Osteoblast (primary cell): ENCODE data around the gene SLC26A2. TPM values are rescaled to one million over a fixed set of nuclear protein-coding genes. Genes with fewer than 3 reads are reported as not detected.

Source experiments
- DNase-seq: peaks from one replicate; pipeline ENCODE4 v3.0.0; 2011; ENCODE audit warnings: low spot score, mixed read lengths; ENCODE audit not compliant: insufficient read length; ENCODE audit errors: missing footprints
- H2AFZ ChIP-seq: 2 replicates; pipeline ENCODE4 v1.6.0; 2011; ENCODE audit warnings: mild to moderate bottlenecking, low read length
- H3K27ac ChIP-seq: 2 replicates; pipeline ENCODE4 v1.5.1; 2011; ENCODE audit warnings: mild to moderate bottlenecking, low read depth, low read length, moderate library complexity
- H3K27me3 ChIP-seq: 2 replicates; pipeline ENCODE4 v1.6.0; 2012; ENCODE audit warnings: mild to moderate bottlenecking, control low read depth, inconsistent platforms, low read length, moderate library complexity; ENCODE audit not compliant: insufficient read depth
- H3K36me3 ChIP-seq: 2 replicates; pipeline ENCODE4 v1.5.1; 2011; ENCODE audit warnings: mild to moderate bottlenecking, low read length, control low read depth, moderate library complexity; ENCODE audit not compliant: insufficient read depth
- H3K4me1 ChIP-seq: 2 replicates; pipeline ENCODE4 v1.5.1; 2011; ENCODE audit warnings: mild to moderate bottlenecking, low read length, control low read depth, moderate library complexity; ENCODE audit not compliant: insufficient read depth
- H3K4me2 ChIP-seq: 2 replicates; pipeline ENCODE4 v1.6.0; 2011; ENCODE audit warnings: mild to moderate bottlenecking, low read length; ENCODE audit not compliant: insufficient read depth
- H3K4me3 ChIP-seq: fragments of 200-600 bp; sonication (generic); 3 replicates; pipeline ENCODE4 v1.5.1; 2012; ENCODE audit warnings: mild to moderate bottlenecking, low read length, inconsistent platforms; ENCODE audit not compliant: insufficient read depth
- H3K79me2 ChIP-seq: 2 replicates; pipeline ENCODE4 v1.6.0; 2012; ENCODE audit warnings: mild to moderate bottlenecking, low read length, control low read depth, inconsistent platforms; ENCODE audit not compliant: insufficient read depth
- H3K9me3 ChIP-seq: 2 replicates; pipeline ENCODE4 v1.5.1; 2011; ENCODE audit warnings: low read depth, low read length, control low read depth
- H4K20me1 ChIP-seq: 2 replicates; pipeline ENCODE4 v1.6.0; 2012; ENCODE audit warnings: mild to moderate bottlenecking, low read length, control low read depth; ENCODE audit not compliant: insufficient read depth
- total RNA-seq: library from RNA; depleted of rRNA; stranded (reverse); fragments of >200 nt; gene quantifications from 2 replicates; pipeline ENCODE4 v1.2.3, GENCODE V29; 2012
- TF ChIP-seq, protein P1 (sequence below): IDR thresholded peaks from 2 replicates; pipeline ENCODE4 v1.5.1; 2011; ENCODE audit warnings: mild to moderate bottlenecking, low read depth, low read length, moderate library complexity; ENCODE audit errors: extremely low read depth

The SLC26A2 gene
- total RNA-seq, 1 donor: 22.1 TPM

DNA sequence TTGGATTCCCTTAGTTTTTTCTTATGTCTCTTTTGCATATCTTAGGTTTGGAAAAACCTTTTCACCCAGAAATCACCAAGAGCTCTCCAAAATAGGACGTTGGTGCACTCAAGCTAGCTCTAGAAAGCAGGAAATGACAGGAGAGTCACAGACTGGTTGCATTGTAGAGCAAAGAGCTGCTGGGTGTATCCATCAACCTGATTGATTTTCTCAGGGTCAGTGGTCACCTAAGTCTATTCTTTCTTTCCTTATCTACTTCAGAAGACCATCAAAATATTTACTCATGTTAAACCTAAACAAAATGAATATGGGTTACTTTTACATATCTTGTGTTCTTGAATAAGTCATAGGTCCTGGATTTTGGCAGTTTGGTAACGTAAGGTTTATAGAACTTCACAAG is 14.9 kb downstream of the SLC26A2 start:
- Histone ChIP-seq H3K27me3 (no peaks in the 10 kb centered on the region), H3K79me2 (no peaks in the 10 kb centered on the region), H4K20me1 (peaks cover 10% of the 10 kb centered on the region), H3K36me3 (peaks cover 17% of the 10 kb centered on the region), H3K4me3 (no peak overlapping the region), H2AFZ (no peak overlapping the region), H3K27ac (no peak overlapping the region), H3K4me2 (no peak overlapping the region), H3K9me3 (no peaks in the 10 kb centered on the region), H3K4me1 (no peaks in the 10 kb centered on the region)
- DNase-seq: no peak
- TF ChIP-seq, protein P1, sequence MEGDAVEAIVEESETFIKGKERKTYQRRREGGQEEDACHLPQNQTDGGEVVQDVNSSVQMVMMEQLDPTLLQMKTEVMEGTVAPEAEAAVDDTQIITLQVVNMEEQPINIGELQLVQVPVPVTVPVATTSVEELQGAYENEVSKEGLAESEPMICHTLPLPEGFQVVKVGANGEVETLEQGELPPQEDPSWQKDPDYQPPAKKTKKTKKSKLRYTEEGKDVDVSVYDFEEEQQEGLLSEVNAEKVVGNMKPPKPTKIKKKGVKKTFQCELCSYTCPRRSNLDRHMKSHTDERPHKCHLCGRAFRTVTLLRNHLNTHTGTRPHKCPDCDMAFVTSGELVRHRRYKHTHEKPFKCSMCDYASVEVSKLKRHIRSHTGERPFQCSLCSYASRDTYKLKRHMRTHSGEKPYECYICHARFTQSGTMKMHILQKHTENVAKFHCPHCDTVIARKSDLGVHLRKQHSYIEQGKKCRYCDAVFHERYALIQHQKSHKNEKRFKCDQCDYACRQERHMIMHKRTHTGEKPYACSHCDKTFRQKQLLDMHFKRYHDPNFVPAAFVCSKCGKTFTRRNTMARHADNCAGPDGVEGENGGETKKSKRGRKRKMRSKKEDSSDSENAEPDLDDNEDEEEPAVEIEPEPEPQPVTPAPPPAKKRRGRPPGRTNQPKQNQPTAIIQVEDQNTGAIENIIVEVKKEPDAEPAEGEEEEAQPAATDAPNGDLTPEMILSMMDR: no peak

DNA sequence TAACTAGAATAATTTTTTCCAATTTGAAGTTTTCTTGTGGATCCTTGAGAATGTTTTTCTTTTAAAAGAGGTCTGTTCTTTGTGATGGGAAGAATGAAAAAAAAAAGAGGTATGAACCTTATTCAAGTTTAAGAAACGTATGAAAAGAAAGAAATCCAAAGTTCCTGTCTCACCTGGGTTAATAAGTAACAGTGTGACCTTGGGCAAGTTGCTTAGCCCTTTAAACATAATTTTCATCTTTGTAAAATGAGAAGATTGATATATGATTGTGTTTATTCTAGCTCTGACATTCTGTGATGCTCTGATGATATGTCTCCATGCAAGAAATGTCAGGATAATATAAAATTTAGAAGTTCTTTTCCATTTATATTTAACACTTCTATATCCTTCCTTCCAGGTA is 19.3 kb downstream of the SLC26A2 start:
- no peaks in the 10 kb centered on the region for H3K9me3 ChIP-seq
- no peak for DNase-seq
- H3K4me2 ChIP-seq: no peak overlapping the region
- H3K27me3 ChIP-seq: no peaks in the 10 kb centered on the region
- peaks cover 23% of the 10 kb centered on the region for H3K36me3 ChIP-seq
- H3K4me3 ChIP-seq: no peak overlapping the region
- no peaks in the 10 kb centered on the region for H3K4me1 ChIP-seq
- peaks cover 10% of the 10 kb centered on the region for H4K20me1 ChIP-seq
- TF ChIP-seq, protein P1: no peak
- no peaks in the 10 kb centered on the region for H3K79me2 ChIP-seq
- no peak overlapping the region for H3K27ac ChIP-seq
- no peak overlapping the region for H2AFZ ChIP-seq

DNA sequence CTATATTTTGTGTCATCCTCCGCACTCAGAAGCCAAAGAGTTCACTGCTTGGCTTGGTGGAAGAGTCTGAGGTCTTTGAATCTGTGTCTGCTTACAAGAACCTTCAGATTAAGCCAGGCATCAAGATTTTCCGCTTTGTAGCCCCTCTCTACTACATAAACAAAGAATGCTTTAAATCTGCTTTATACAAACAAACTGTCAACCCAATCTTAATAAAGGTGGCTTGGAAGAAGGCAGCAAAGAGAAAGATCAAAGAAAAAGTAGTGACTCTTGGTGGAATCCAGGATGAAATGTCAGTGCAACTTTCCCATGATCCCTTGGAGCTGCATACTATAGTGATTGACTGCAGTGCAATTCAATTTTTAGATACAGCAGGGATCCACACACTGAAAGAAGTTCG is 20.6 kb downstream of the SLC26A2 start:
- TF ChIP-seq, protein P1: no peak
- Histone ChIP-seq H4K20me1 (peaks cover 4% of the 10 kb centered on the region), H3K27me3 (no peaks in the 10 kb centered on the region), H3K4me2 (no peak overlapping the region), H3K9me3 (no peaks in the 10 kb centered on the region), H3K36me3 (peaks cover 23% of the 10 kb centered on the region), H3K27ac (no peak overlapping the region), H3K4me3 (no peak overlapping the region), H2AFZ (no peak overlapping the region), H3K4me1 (no peaks in the 10 kb centered on the region), H3K79me2 (no peaks in the 10 kb centered on the region)
- no peak for DNase-seq

DNA sequence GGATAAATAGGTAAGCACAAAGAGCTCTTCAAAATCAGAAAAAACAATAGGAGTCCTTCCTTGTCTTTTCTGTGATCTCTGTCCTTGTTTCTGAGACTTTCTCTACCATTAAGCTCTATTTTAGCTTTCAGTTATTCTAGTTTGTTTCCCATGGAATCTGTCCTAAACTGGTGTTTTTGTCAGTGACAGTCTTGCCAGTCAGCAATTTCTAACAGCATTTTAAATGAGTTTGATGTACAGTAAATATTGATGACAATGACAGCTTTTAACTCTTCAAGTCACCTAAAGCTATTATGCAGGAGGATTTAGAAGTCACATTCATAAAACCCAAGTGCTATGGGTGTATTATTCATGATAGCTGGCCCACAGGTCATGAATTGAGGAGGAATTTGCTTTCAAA is 21.9 kb downstream of the SLC26A2 start:
- no peak overlapping the region for H3K27ac ChIP-seq
- H3K4me2 ChIP-seq: no peak overlapping the region
- H3K4me1 ChIP-seq: no peaks in the 10 kb centered on the region
- no peaks in the 10 kb centered on the region for H3K79me2 ChIP-seq
- no peak for DNase-seq
- no peak overlapping the region for H3K4me3 ChIP-seq
- TF ChIP-seq, protein P1: no peak
- no peaks in the 10 kb centered on the region for H4K20me1 ChIP-seq
- H2AFZ ChIP-seq: no peak overlapping the region
- H3K9me3 ChIP-seq: no peaks in the 10 kb centered on the region
- peaks cover 23% of the 10 kb centered on the region for H3K36me3 ChIP-seq
- no peaks in the 10 kb centered on the region for H3K27me3 ChIP-seq
